BE2C (cell line): ENCODE data around the gene PGM2L1.

Experiments used
- DNase-seq: peaks from one replicate; pipeline ENCODE4 v3.0.0-alpha.2; 2020
- H3K27me3 ChIP-seq: fragments of 250-450 bp; sonication (Bioruptor Pico); 2 replicates; pipeline ENCODE4 v1.5.1; 2020; ENCODE audit warnings: mild to moderate bottlenecking
- H3K36me3 ChIP-seq: fragments of 250-450 bp; sonication (Bioruptor Pico); 2 replicates; pipeline ENCODE4 v1.5.1; 2020; ENCODE audit warnings: mild to moderate bottlenecking
- H3K4me1 ChIP-seq: fragments of 250-450 bp; sonication (Bioruptor Pico); 2 replicates; pipeline ENCODE4 v1.5.1; 2020
- H3K4me3 ChIP-seq: 2 replicates; pipeline ENCODE4 v1.5.1; 2011; ENCODE audit warnings: low read depth, low read length
- H3K9me3 ChIP-seq: fragments of 250-450 bp; sonication (Bioruptor Pico); 2 replicates; pipeline ENCODE4 v1.5.1; 2020
- TF ChIP-seq, protein P1 (sequence below): IDR thresholded peaks from 2 replicates; pipeline ENCODE4 v1.5.1; 2012; ENCODE audit warnings: mild to moderate bottlenecking, low read depth, low read length

The PGM2L1 gene

DNA sequence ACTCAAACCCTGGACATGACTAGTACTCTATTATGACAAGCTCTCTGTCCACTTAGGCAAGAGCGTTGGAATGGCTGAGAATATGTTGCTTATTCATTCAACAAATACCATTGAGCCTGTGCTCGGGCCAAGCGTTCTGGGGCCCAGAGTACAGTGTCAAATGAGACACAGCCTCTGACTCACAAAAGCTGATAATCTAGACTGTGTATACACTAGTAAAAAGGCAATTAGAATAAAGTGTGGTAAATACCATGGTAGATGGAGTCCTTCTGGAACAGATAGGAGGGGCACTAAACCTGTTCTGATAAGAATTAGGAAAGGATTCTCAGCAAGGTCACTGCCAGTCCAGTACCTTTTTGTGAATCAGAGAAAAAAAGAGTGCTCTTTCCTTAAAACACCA is 44.4 kb upstream of the PGM2L1 start:
- no peaks in the 10 kb centered on the region for H3K27me3 ChIP-seq
- no peak for DNase-seq
- H3K4me1 ChIP-seq = peaks cover 22% of the 10 kb centered on the region
- H3K36me3 ChIP-seq = no peaks in the 10 kb centered on the region
- no peak overlapping the region for H3K4me3 ChIP-seq
- no peaks in the 10 kb centered on the region for H3K9me3 ChIP-seq
- TF ChIP-seq, protein P1, sequence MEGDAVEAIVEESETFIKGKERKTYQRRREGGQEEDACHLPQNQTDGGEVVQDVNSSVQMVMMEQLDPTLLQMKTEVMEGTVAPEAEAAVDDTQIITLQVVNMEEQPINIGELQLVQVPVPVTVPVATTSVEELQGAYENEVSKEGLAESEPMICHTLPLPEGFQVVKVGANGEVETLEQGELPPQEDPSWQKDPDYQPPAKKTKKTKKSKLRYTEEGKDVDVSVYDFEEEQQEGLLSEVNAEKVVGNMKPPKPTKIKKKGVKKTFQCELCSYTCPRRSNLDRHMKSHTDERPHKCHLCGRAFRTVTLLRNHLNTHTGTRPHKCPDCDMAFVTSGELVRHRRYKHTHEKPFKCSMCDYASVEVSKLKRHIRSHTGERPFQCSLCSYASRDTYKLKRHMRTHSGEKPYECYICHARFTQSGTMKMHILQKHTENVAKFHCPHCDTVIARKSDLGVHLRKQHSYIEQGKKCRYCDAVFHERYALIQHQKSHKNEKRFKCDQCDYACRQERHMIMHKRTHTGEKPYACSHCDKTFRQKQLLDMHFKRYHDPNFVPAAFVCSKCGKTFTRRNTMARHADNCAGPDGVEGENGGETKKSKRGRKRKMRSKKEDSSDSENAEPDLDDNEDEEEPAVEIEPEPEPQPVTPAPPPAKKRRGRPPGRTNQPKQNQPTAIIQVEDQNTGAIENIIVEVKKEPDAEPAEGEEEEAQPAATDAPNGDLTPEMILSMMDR = no peak

DNA sequence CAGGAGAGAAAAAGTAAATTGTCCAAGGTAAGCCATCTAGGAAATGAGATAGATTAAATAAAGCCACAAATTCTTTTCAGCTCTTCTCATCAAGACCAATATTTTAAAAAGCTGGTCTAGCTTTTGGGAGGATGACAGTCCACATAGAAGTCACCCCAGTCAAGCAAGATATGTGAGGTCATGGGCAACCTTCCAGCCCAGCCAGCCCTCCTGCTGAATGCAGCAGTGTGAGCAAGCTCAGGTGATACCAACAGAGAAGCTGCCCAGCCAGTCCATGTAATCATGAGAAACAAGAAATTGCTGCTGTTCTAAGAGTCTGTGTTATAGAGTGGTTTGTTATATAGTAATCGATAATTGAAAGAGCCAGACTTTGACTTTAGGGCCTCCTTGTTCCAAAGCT is 40.4 kb upstream of the PGM2L1 start:
- no peak for DNase-seq
- TF ChIP-seq, protein P1 = no peak
- no peaks in the 10 kb centered on the region for H3K9me3 ChIP-seq
- H3K4me3 ChIP-seq = no peak overlapping the region
- no peaks in the 10 kb centered on the region for H3K27me3 ChIP-seq
- H3K36me3 ChIP-seq = no peaks in the 10 kb centered on the region
- H3K4me1 ChIP-seq = peaks cover 5% of the 10 kb centered on the region

DNA sequence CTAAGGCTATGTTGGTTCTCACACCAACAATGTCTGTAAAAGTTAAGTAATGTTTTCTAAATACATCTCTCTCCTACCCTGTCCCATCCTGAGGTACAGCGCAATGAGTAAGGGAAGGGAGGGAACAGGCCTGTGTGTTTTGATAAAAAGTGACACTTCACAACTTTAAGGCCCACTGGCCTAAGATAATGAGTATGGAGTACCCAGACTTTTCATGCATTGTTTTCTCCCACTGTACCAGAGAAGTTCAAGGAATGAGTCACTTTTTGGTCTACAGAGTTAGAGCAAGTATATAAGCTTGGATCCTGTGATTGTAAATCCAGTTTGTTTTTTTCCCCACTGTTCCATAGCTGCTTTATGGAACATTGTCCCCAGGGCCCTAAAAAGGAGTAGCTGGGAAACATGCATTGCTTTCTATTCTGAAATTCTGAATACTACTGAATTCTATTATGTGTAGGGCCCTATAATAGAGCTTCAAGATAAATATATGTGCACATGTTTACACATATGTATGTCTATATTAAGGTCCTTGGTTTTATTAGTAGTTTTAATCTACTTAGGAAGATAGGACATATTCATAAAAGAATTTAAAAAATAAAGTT is 39.3 kb upstream of the PGM2L1 start:
- H3K4me1 ChIP-seq = no peaks in the 10 kb centered on the region
- H3K9me3 ChIP-seq = no peaks in the 10 kb centered on the region
- TF ChIP-seq, protein P1 = no peak
- H3K4me3 ChIP-seq = no peak overlapping the region
- H3K27me3 ChIP-seq = no peaks in the 10 kb centered on the region
- no peak for DNase-seq
- H3K36me3 ChIP-seq = no peaks in the 10 kb centered on the region

DNA sequence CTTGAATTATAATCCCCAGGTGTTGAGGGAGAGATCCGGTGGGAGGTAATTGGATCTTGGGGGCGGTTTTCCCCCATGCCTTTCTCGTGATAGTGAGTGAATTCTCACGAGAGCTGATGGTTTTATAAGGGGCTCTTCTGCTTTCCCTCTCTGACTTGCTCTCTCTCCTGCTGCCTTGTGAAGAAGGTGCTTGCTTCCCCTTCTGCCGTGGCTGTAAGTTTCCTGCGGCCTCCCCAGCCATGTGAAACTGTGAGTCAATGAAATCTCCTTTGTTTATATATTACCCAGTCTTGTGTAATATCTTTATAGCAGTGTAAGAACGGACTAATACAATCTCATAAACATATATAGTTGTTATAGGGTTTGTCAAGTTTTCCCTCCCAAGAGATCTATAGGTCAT is 36.3 kb upstream of the PGM2L1 start:
- Histone ChIP-seq H3K4me3 (no peak overlapping the region), H3K9me3 (no peaks in the 10 kb centered on the region), H3K4me1 (no peaks in the 10 kb centered on the region), H3K27me3 (no peaks in the 10 kb centered on the region), H3K36me3 (no peaks in the 10 kb centered on the region)
- TF ChIP-seq, protein P1 = no peak
- DNase-seq = no peak

DNA sequence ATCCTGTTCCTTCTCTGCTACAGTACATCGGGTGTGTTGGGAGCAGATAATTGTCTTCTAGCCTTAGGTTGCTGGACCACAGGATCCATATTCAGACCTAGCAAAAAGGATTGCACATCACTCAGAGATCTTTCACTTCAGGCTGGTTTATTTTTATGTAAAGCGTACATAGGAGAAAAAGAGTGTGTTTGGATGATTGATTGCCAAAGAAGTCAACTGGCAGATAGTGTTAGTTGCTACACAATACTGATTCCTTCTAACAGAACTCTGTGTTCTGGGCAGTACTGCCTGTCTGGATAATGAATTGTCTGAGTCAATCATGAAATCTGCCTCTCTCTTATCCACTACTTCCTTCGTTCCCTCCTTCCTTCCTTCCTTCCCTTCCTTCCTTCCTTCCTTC is 31.0 kb upstream of the PGM2L1 start:
- Histone ChIP-seq H3K4me1 (no peaks in the 10 kb centered on the region), H3K4me3 (no peak overlapping the region), H3K9me3 (no peaks in the 10 kb centered on the region; the same call in 1 of the 2 replicates), H3K36me3 (no peaks in the 10 kb centered on the region), H3K27me3 (no peaks in the 10 kb centered on the region)
- DNase-seq = no peak
- TF ChIP-seq, protein P1 = no peak

DNA sequence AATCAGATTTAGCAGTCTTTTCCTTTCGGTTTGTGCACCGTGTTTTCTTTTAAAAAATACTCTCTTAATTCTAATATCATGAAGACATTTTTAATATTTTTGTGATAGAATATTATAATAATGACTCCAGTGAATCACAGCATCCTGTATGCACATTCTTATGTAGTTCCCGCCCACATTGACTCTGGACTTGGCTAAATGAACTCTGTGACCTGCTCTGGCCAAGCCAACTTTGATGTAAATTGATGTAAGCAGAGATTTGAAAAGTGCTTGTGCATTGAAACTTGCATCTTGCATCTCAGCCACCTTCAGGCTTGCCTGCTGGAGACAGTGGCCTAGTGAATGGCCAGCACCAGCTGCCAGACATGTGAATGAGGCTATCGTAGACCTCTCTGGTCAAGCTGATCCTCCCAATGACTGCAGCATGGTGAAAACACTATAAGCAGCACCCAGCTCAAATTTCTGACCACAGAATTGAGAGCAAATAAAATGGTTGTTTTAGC is 29.2 kb upstream of the PGM2L1 start:
- Histone ChIP-seq H3K4me1 (no peaks in the 10 kb centered on the region), H3K4me3 (no peak overlapping the region), H3K27me3 (no peaks in the 10 kb centered on the region), H3K36me3 (no peaks in the 10 kb centered on the region), H3K9me3 (no peaks in the 10 kb centered on the region; the same call in 1 of the 2 replicates)
- TF ChIP-seq, protein P1 = no peak
- no peak for DNase-seq
